Panc1 (cell line): ENCODE data around the gene TMEM37. TPM values are rescaled to one million over a fixed set of nuclear protein-coding genes. Genes with fewer than 3 reads are reported as not detected.

Experiments
- ATAC-seq: fragments of 200-7000 bp; cut with Tn5 transposase; 2 replicates; pipeline ENCODE4 v1.9.1; 2020; ENCODE audit warnings: mild to moderate bottlenecking, moderate library complexity
- BruUV-seq: library from RNA; stranded (reverse); fragments of 400-500 nt; replicated peaks from 2 replicates; lab custom pipeline; 2021; lab: Mats Ljungman, UMichigan
- CTCF ChIA-PET: fragments of 300-600 bp; sonication (Branson Sonifier 250); formaldehyde crosslinking; loops from one replicate; lab custom pipeline; 2022; ENCODE audit warnings: antibody characterized with exemption; lab: Charles Lee
- POLR2A ChIA-PET: fragments of 300-600 bp; sonication (Branson Sonifier 250); formaldehyde crosslinking; loops from one replicate; lab custom pipeline; 2022; ENCODE audit warnings: antibody characterized with exemption; lab: Charles Lee
- DNase-seq: peaks from one replicate; pipeline ENCODE4 v3.0.0-alpha.2; 2010; ENCODE audit warnings: low read depth, low spot score
- H3K27ac ChIP-seq: 2 replicates; pipeline ENCODE4 v1.5.1; 2011; ENCODE audit warnings: mild to moderate bottlenecking, low read length, inconsistent platforms
- H3K27me3 ChIP-seq: fragments of 200-500 bp; sonication (Bioruptor generic); 2 replicates; pipeline ENCODE4 v1.6.0; 2014; ENCODE audit warnings: low read length, inconsistent platforms; ENCODE audit not compliant: control insufficient read depth, insufficient read depth
- H3K36me3 ChIP-seq: fragments of 200-500 bp; sonication (Bioruptor generic); 2 replicates; pipeline ENCODE4 v1.5.1; 2014; ENCODE audit warnings: inconsistent platforms, mild to moderate bottlenecking, low read length, moderate library complexity; ENCODE audit not compliant: control insufficient read depth, insufficient read depth
- H3K4me1 ChIP-seq: 2 replicates; pipeline ENCODE4 v1.5.1; 2011; ENCODE audit warnings: inconsistent platforms, mild to moderate bottlenecking, low read length, moderate library complexity; ENCODE audit not compliant: control insufficient read depth, insufficient read depth
- H3K4me3 ChIP-seq, 2 experiments: 2 replicates each; pipeline ENCODE4 v1.5.1; 2011 to 2012; ENCODE audit warnings: low read depth in 2 of 2, low read length in 2 of 2, mild to moderate bottlenecking in 2 of 2, inconsistent platforms in 1 of 2, moderate library complexity in 1 of 2
- H3K9me3 ChIP-seq: fragments of 200-500 bp; sonication (Bioruptor generic); 2 replicates; pipeline ENCODE4 v1.5.1; 2014; ENCODE audit warnings: low read depth, mild to moderate bottlenecking, inconsistent platforms, low read length, moderate library complexity; ENCODE audit not compliant: control insufficient read depth, insufficient read depth
- CTCF ChIP-seq: fragments of 450-650 bp; IDR thresholded peaks from 2 replicates; pipeline ENCODE4 v1.5.1; 2017; ENCODE audit warnings: mild to moderate bottlenecking
- POLR2AphosphoS5 ChIP-seq: IDR thresholded peaks from 2 replicates; pipeline ENCODE4 v1.6.1; 2012; ENCODE audit warnings: mild to moderate bottlenecking, low read depth, low read length, moderate library complexity
- REST ChIP-seq, 2 experiments: IDR thresholded peaks; 2 replicates each; pipeline ENCODE4 v1.6.1; 2011 to 2012; ENCODE audit warnings: low read depth in 2 of 2, control low read depth in 1 of 2, low read length in 1 of 2, mild to moderate bottlenecking in 1 of 2, moderate library complexity in 1 of 2; ENCODE audit not compliant: insufficient read depth in 1 of 2
- SIN3A ChIP-seq: IDR thresholded peaks from 2 replicates; pipeline ENCODE4 v1.6.1; 2012; ENCODE audit warnings: low read depth, mild to moderate bottlenecking, low read length, moderate library complexity, borderline replicate concordance; ENCODE audit not compliant: insufficient read depth
- TCF7L2 ChIP-seq: IDR thresholded peaks from 2 replicates; pipeline ENCODE4 v1.6.1; 2011; ENCODE audit warnings: mild to moderate bottlenecking, low read depth, low read length, inconsistent platforms
- in situ Hi-C: cut with HindIII; loops from 2 replicates; pipeline ENCODE4 v1.10.0; 2016; ENCODE audit warnings: low sequenced_read_pairs, low pct_unique_long_range_greater_than_20kb
- intact Hi-C: fragments of 100-400 bp; cut with micrococcal nuclease; formaldehyde crosslinking; loops from one replicate; pipeline ENCODE4 v1.10.0; 2022; ENCODE audit not compliant: unreplicated experiment
- total RNA-seq: library from RNA; stranded (reverse); gene quantifications from one replicate; pipeline ENCODE4 v1.2.1, GENCODE V29; 2021; ENCODE audit not compliant: unreplicated experiment

TMEM37 gene
- total RNA-seq, 1 experiment from 2014 or later: 0.28 TPM

DNA sequence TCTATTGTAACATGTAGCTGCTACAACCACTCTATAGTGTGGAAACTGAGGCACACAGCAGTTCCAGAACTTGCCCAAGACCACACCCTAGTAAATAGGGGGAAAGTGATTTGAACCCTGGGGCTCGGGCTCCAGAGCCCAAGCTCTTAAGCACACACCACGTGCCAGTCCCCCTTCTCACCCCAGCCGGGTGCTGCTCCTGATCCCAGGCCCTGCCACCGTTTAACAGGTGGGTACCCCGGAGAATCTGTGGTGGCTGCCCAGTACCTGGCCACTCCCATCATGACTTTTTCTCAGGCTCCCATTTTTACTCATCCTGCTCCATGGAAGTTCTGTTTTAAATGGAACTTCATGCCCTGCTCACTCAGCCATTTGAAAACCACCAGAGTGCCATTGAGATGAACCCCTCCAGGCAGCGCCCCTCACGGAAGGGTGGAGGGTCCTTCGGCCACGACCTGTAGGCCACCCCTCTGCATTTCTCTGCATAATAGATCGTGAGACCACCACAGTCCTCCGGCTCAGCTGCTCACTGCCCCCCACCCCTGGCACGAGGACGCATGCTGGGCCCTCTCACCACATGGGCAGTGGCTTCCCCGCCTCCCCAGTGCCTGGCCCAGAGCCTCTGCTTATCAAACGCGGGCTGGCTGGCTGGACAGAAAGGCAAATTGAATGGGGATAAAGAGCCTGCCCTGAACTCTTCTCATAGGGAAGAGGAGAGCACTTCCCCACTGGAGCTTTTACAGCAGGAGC lies 42.1 kb downstream of the TMEM37 start:
- DNase-seq (no peak), ATAC-seq (no peak)
- no TSS peak for BruUV-seq
- CTCF ChIA-PET: no interaction called here
- Histone ChIP-seq H3K4me1 (peaks cover 4% of the 10 kb centered on the region), H3K4me3 (no peak overlapping the region), H3K27ac (no peak overlapping the region), H3K9me3 (no peaks in the 10 kb centered on the region), H3K27me3 (no peaks in the 10 kb centered on the region), H3K36me3 (no peaks in the 10 kb centered on the region)
- intact Hi-C loops: no loop called here
- no peak for TF ChIP-seq TCF7L2
- no peak for TF ChIP-seq SIN3A
- no peak for TF ChIP-seq REST (IDR thresholded peaks at IDR 0.05; ENCODE audit: insufficient read depth in 1 of 2, low read depth in 2 of 2, low read length in 1 of 2)
- TF ChIP-seq POLR2AphosphoS5: no peak
- TF ChIP-seq CTCF: no peak
- in situ Hi-C loops: no loop called here
- POLR2A ChIA-PET: no interaction called here

GRCh38 chr2:119474371-119475224 lies 42.9 kb downstream of the TMEM37 start:
- CTCF ChIA-PET: interaction anchor here (0.7 kb wide), 1 partner anchor 183 kb away, joined by 3 read pairs; no protein-coding TSS in a partner anchor
- POLR2A ChIA-PET: no interaction called here
- no peak overlapping the region for H3K27ac ChIP-seq
- no peaks in the 10 kb centered on the region for H3K36me3 ChIP-seq
- H3K4me3 ChIP-seq: no peak overlapping the region
- intact Hi-C loops: no loop called here
- ATAC-seq (no peak), DNase-seq (no peak)
- peaks cover 4% of the 10 kb centered on the region for H3K4me1 ChIP-seq
- no peak for TF ChIP-seq SIN3A
- no peak for TF ChIP-seq REST (IDR thresholded peaks at IDR 0.05; ENCODE audit: insufficient read depth in 1 of 2, low read depth in 2 of 2, low read length in 1 of 2)
- H3K27me3 ChIP-seq: no peaks in the 10 kb centered on the region
- BruUV-seq: no TSS peak
- in situ Hi-C loops: no loop called here
- no peaks in the 10 kb centered on the region for H3K9me3 ChIP-seq
